GM12874 (cell line): ENCODE measurements around the gene GPBAR1.

Experiments used
- CTCF ChIP-seq: IDR thresholded peaks from 2 replicates; pipeline ENCODE4 v1.5.1; 2011; ENCODE audit warnings: low read depth, mild to moderate bottlenecking, control low read depth, low read length, moderate library complexity; ENCODE audit not compliant: insufficient read depth

GPBAR1 gene

GRCh38 chr2:218270721-218271486 is 10.1 kb downstream of the GPBAR1 start:
- TF ChIP-seq CTCF = no peak

DNA sequence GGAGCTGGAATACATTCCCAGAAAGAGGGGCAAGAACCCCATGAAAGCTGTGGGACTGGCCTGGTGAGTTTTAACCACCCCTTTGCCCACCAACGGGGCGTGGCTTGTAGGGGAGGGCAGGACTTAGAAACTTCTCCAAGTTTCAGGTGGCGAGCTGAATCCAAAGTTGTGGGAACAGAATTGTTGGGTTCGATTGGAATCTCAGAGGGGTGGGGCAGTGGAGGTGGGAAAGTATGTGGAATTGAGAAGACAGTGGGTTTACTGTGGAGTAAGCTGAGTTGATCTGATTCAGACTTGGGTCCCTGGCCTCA is 10.6 kb downstream of the GPBAR1 start:
- no peak for TF ChIP-seq CTCF

GRCh38 chr2:218271865-218272530 is 11.2 kb downstream of the GPBAR1 start:
- no peak for TF ChIP-seq CTCF

- peak; percentile 90 for TF ChIP-seq CTCF
Measured at GRCh38 chr2:218272531-218273212, 11.9 kb downstream of the GPBAR1 start.

GRCh38 chr2:218273908-218274249 is 13.1 kb downstream of the GPBAR1 start:
- TF ChIP-seq CTCF = no peak

DNA sequence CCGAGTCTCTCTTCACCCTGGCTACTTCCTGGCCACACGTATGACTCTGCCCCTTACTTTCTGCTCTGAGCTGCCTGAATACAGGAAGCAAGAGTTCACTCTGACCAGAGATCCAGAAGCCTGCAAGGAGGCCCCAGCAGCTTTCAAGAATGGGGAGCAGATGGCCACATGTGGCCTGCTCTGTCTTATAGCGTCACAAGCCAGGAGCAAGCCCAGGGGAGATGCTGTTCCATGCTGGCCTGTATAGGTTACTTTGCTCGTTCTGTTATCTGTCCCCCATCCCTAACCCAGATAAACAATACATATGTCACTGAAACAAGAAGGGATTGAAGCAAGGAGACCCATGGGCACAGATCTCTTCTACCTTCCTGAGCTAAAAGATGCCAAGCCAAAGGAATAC is 13.8 kb downstream of the GPBAR1 start:
- no peak for TF ChIP-seq CTCF

- no peak for TF ChIP-seq CTCF
Measured at GRCh38 chr2:218275371-218276072, 14.7 kb downstream of the GPBAR1 start.
